ENCODE measurements around the gene ABI3BP.

Gene ABI3BP

DNA sequence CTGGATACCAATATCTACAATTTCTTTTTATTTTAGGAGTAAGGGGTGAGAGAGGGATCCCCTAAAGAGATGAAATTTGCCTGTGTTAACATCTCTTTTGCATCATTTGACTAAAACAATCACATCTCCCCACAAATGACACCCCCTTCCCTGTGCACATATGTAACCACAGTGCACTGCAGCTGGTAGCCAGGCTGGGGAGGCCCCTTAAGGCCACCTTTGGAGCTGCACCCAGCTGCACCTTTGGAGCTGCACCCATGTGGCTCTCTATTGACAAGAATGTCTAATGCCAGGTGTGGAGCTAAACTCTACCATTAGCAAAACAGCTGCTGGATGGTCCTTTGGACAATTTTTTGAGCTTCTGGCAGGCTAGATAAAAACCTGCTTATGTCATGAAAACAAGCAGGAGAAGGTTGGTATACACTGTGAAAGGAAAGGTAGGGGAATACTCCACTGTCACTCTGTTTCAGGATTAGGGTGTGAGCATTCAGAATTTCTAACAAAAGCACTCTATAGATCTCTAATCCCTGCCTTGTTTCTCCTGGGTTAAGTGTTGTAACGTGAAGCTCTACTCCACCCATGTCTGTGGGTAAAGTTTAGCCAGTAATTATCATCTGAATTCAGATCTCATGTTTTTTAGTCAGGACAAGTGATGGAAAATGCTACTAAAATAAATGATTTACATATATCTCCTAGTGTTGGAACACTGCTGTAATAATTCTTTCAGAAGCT is 231.8 kb downstream of the ABI3BP start:
- no peak for DNase-seq

DNA sequence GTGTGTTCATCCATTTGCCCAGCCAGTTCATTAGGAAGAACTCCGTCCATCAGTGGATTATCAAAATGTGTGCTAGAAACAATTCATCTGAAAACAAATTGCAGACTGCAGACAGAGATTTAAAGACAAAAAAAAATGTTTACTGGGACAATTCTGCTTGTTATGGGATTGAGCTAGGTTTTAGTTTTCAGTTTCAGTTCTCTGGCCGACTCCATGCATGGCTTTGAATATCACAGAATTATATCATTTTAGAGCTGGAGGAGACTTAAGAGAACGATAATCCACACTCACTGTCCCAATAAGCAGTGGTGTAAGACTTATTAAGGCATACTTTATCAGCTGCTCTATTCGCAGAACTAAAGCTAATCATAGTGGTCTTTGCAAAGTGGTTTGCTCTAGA is 232.8 kb downstream of the ABI3BP start:
- no peak for DNase-seq

DNA sequence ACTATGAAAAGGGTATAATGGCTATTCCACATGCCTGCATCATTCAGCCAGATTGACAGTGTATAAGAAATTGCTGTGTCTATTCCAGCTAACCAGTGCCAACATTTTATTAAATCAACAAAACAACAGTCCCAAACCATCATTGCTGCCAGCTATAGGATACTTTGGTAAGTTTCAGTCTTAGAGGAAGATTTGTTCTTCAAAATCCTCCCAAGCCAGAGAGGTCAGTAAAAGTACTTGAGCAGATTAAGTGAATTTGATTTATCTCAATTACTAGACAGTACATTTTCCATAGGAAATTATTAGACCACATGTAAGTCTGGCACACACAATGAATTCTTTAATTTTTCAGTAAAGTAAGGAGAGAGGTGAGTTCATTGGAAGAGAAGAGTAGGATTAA is 233.3 kb downstream of the ABI3BP start:
- DNase-seq = no peak

GRCh38 chr3:100759159-100759558 is 234.1 kb downstream of the ABI3BP start:
- DNase-seq = no peak

DNA sequence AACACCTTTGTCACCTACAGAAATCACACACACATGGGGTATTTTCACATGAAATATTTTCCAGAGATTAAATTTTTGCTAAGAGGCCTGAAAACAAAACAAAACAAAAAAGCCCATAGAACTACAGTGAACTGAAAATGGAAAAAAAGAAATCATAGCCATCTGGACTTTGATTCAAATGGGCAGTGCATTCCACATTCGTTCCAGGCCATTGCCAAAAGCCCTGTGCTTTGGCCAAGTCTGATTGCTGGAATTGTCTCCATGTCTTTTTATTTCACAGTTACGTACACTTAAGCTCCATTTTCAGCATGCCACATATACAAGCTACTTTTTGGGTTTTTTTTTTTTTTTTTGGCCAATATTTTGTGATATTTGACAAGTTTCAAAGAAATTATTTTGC is 236.8 kb downstream of the ABI3BP start:
- DNase-seq = no peak

GRCh38 chr3:100754563-100755334 is 238.5 kb downstream of the ABI3BP start:
- DNase-seq = peak; percentile 12

- DNase-seq = no peak
Measured at GRCh38 chr3:100753846-100754245, 239.4 kb downstream of the ABI3BP start.

- no peak for DNase-seq
Measured at GRCh38 chr3:100748967-100749366, 244.3 kb downstream of the ABI3BP start.

DNA sequence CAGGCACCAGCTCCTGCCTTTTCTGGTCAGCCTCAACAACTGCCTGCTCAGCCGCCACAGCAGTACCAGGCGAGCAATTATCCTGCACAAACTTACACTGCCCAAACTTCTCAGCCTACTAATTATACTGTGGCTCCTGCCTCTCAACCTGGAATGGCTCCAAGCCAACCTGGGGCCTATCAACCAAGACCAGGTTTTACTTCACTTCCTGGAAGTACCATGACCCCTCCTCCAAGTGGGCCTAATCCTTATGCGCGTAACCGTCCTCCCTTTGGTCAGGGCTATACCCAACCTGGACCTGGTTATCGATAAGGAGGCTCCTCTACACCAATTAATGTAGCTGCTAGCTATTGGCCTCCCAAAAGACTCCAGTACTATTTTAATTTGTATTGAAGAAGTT is 245.0 kb downstream of the ABI3BP start:
- no peak for DNase-seq

- DNase-seq = no peak
Measured at GRCh38 chr3:100746092-100746491, 247.1 kb downstream of the ABI3BP start.

- DNase-seq = no peak
Measured at GRCh38 chr3:100745617-100746016, 247.6 kb downstream of the ABI3BP start.

DNA sequence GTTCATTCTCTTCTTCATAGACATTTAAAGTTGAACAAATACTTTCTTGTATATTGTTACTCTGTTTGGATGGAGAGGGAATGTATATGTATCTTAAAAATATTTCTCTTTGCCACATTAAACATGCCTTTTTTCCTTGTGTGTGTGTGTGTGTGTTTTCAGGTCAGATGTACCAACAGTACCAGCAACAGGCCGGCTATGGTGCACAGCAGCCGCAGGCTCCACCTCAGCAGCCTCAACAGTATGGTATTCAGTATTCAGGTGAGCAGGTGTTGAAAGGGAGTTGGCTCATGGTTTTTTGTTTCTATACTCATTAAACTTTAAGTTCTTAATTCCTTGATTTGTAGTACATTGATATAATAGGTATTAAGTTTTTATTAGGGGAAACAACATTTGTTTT is 248.6 kb downstream of the ABI3BP start:
- DNase-seq = no peak

DNA sequence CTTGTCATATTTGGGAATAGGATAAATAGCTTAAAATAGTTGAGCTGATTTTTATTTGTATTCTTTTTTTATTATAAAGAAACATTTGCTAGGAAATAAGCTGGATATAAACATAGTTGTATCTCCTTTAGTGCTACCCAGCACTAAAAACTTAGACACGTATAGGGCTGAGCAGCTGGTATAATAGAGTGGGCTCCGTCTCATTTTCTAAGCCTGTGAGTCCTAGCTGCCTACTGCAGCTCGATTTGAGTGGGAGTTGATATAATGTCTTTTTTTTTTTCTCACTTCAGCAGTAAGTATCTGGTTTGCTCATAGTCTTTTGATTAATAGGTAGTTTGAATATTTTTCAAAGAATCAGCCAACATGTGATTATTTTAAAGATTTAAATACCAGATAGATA is 249.7 kb downstream of the ABI3BP start:
- DNase-seq = no peak

DNA sequence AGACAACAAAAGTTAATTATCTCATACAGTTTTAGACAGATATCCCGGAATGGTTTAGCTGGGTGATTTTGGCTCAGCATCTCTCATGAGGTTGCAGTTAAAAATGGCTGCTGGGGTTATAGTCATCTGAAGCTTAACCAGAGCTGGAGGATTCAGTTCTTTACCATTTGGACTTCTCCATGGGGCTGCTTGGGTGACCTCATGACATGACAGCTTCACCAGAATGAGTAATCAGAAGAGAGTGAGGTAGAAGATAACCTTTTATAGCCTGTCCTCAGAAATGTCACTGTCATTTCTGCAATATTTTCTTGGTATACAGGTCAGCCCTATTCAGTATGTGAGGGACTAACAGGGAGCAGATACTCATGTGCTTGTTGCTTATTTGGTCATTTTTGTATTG is 253.0 kb downstream of the ABI3BP start:
- DNase-seq = no peak

GRCh38 chr3:100737334-100737733 is 255.9 kb downstream of the ABI3BP start:
- DNase-seq = no peak

DNA sequence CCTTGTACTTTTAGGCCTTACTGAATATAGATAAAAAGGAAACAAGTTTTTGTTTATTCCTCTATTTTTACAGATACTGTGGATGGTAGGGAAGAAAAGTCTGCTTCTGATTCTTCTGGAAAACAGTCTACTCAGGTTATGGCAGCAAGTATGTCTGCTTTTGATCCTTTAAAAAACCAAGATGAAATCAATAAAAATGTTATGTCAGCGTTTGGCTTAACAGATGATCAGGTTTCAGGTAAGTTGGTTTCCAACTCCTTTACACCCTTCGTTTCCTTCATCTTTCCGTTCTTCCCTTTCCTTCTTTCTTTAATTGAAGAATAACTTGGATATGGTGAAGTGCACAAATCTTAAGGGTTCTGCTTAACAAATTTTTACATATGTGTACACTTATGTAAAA is 260.8 kb downstream of the ABI3BP start:
- DNase-seq = no peak

DNA sequence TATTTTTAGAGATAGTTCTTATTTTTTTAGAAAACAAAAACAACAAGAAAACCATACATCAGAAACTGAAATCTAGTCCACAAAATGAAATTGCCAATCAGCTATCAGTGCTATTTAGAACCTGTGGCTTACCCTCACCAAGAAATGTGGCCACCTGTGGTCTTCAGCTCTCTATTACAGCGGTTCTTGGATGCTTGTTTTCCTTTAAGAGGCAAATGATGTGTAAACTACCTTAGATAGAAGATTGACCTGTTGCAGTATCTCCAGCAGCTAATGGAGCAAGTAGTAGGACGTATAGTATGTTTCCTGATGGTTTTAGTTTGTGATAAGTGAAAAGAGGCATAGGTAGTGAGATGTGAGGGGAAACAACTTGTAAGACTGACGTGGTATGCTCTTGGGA is 262.7 kb downstream of the ABI3BP start:
- no peak for DNase-seq

DNA sequence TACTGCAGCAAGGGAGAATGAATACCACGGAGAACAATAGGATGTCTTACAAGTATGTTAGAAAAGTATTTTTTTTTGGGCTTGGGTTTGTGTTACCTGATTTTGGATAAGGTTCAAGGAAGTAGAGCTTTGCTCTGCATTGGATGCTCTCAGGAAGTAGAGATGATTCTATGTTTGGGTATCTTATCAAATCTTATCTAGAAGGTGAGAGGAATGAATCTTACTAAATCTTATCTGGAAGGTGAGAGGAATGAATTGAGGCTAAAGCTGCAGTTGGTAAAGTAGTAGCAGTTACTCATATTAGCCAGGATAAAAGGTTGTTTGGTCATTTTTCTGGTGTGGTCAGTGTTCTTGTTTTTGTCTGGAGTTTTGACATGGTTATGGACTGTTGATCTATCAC is 266.5 kb downstream of the ABI3BP start:
- no peak for DNase-seq

DNA sequence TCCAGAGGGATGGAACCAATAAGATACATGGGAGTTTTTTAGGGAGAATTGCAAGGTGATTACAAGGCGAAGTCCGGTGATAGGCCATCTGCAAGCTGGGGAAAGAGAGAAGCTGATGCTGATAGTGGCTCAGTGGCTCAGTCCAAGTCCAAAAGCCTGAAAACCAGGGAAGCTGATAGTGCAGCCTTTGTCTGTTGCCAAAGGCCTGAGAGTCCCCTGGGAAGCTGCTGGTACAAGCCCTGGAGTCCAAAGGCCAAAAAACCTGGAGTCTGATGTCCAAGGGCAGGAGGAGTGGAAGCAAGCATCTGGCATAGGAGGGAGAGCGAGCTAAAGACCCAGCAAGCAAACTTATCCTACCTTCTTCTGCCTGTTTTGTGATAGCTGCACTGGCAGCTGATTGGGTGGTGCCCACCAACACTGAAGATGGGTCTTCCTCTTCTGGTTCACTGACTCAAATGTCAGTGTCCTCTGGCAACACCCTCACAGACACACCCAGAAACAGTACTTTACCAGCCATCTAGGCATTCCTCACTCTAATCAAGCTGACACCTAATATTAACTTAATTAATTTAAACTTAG is 267.2 kb downstream of the ABI3BP start:
- DNase-seq = no peak

DNA sequence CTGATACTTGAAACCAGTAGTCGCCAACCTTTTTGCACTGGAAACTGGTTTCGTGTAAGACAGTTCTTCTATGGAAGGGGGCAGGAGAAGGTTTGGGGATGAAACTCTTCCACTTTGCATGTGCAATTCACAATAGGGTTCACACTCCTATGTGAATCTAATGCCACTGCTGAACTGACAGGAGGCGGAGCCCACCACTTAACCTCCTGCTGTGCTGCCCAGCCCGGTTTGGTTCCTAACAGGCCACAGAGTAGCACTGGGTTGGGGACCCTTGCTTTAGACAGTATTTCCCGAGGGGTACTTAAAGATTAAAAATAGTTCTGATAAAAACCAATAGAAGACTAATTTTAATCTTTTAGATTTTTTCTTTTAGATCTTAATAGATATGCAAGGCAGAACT is 272.8 kb downstream of the ABI3BP start:
- DNase-seq = no peak

DNA sequence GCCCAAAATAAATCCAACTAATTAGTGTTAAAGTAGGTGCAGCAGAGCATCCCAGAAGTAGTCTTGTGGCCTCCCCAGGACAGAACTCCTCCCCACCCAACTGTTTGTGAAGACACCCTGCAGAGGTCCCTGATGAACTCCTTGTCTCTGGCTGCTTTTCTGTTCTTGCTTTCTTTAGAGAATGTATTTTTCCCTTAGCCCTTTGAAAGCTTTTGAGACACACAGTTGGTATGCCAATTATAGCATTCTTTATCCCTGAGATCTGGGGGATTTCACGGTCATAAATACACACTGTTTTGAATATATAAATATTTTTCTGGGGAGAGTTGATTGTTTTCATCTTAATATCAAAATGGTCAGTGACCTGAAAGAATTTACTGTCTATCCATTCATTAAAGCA is 274.1 kb downstream of the ABI3BP start:
- no peak for DNase-seq

DNA sequence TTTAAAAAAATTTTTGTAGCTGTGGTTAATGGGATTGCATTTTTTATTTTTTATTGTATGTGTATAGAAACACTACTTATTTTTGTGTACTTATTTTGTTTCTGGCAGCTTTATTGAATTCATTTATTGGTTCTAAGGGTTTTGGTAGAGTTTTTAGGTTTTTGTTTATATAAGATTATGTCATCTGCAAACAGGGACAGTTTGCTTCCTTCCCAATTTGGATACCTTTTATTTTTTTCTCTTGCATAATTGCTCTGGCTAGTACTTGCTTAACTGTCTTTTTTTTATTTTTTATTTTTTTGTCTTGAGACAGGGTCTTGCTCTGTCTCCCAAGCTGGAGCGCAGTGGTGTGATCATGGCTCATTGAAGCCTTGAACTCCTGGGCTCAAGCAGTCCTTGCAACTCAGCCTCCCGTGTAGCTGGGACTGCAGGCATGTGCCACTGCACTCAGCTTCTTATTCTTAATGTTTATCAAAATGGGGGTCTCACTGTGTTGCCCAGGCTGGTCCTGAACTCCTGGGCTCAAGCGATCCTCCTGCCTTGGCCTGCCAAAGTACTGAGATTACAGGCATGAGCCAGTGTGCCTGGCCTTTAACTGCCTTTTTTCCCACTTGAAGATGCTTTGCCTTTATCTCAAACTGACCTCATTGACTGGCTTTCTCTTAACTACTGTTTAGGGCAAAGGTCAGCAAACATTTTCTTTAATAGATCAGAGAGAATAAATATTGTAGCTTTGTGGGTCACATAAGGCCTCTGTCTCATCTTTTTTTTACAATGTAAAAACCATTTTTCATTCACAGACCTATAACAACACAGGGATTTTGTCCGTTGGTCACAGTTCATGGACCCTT is 275.4 kb downstream of the ABI3BP start:
- DNase-seq = no peak

DNA sequence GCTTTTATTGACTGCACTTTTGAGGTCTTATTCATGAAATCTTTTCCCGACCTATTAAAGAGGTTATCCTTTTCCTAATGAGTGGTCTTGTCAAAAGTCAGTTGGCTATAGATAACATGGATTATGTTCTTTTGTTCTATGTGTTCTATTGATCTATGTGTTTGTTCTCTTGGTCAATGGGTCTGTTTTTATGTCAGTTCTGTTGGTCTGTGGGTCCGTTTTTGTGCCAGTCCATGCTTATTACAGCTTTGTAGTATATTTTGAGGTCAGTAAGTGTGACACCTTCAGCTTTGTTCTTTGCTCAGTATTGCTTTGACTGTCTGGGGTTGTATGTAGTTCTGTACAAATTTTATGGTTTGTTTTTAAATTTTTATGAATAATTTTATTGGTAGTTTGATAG is 276.2 kb downstream of the ABI3BP start:
- DNase-seq = no peak

Measured in NCI-H226 (cell line).